HEK293 (cell line): ENCODE data around the gene IDI1.

Source experiments
- CTCF ChIA-PET: fragments of 350-600 bp; formaldehyde crosslinking; extraction: SDS; loops from one replicate; lab custom pipeline; 2021; ENCODE audit warnings: antibody characterized with exemption; lab: Yijun Ruan, JAX
- POLR2A ChIA-PET: fragments of 300-600 bp; formaldehyde crosslinking; extraction: SDS; loops from one replicate; lab custom pipeline; 2020; ENCODE audit warnings: antibody characterized with exemption, inconsistent platforms; lab: Yijun Ruan, JAX
- H3K27ac ChIP-seq: fragments of 200-500 bp; sonication (Bioruptor generic); 2 replicates; pipeline ENCODE4 v1.5.1; 2014; ENCODE audit warnings: low read depth, low read length, control low read depth, inconsistent platforms; ENCODE audit errors: extremely low read depth
- H3K36me3 ChIP-seq, 2 experiments: fragments of 200-500 bp in 1 of 2; sonication (Bioruptor generic) in 1 of 2; 1 replicate in 1 of 2; 2 replicates in 1 of 2; pipeline ENCODE4 v1.5.1; 2014 to 2017; ENCODE audit warnings: inconsistent platforms in 2 of 2, low read length in 2 of 2; ENCODE audit not compliant: control insufficient read depth in 2 of 2, insufficient read depth in 1 of 2
- H3K4me1 ChIP-seq: fragments of 200-500 bp; sonication (Bioruptor generic); 2 replicates; pipeline ENCODE4 v1.5.1; 2014; ENCODE audit warnings: mild to moderate bottlenecking, low read length, inconsistent platforms; ENCODE audit not compliant: control insufficient read depth, insufficient read depth
- H3K4me3 ChIP-seq: 2 replicates; pipeline ENCODE4 v1.5.1; 2011; ENCODE audit warnings: low read depth, mild to moderate bottlenecking, control low read depth, low read length, moderate library complexity
- H3K9me3 ChIP-seq: fragments of 200-500 bp; sonication (Bioruptor generic); 2 replicates; pipeline ENCODE4 v1.5.1; 2014; ENCODE audit warnings: low read depth, low read length, inconsistent platforms; ENCODE audit not compliant: control insufficient read depth, insufficient read depth
- GLIS1 ChIP-seq: fragments of 450-650 bp; formaldehyde crosslinking; IDR thresholded peaks from 2 replicates; pipeline ENCODE4 v1.5.1; 2016; ENCODE audit warnings: missing biosample characterization, missing genetic modification characterization
- GLIS2 ChIP-seq: fragments of 450-650 bp; formaldehyde crosslinking; IDR thresholded peaks from 2 replicates; pipeline ENCODE4 v1.5.1; 2016; ENCODE audit warnings: missing biosample characterization, missing genetic modification characterization
- INSM2 ChIP-seq: fragments of 450-650 bp; formaldehyde crosslinking; IDR thresholded peaks from 2 replicates; pipeline ENCODE4 v1.5.1; 2016; ENCODE audit warnings: missing biosample characterization, missing genetic modification characterization
- KLF10 ChIP-seq: fragments of 450-650 bp; IDR thresholded peaks from 2 replicates; pipeline ENCODE4 v1.5.1; 2018; ENCODE audit warnings: missing biosample characterization, mild to moderate bottlenecking, missing genetic modification characterization
- KLF16 ChIP-seq: fragments of 450-650 bp; formaldehyde crosslinking; IDR thresholded peaks from 2 replicates; pipeline ENCODE4 v1.5.1; 2017; ENCODE audit warnings: missing biosample characterization, missing genetic modification characterization
- OSR2 ChIP-seq: fragments of 450-650 bp; formaldehyde crosslinking; IDR thresholded peaks from 2 replicates; pipeline ENCODE4 v1.5.1; 2016; ENCODE audit warnings: missing biosample characterization, missing genetic modification characterization
- SP2 ChIP-seq: fragments of 450-650 bp; formaldehyde crosslinking; IDR thresholded peaks from 2 replicates; pipeline ENCODE4 v1.5.1; 2016; ENCODE audit warnings: missing biosample characterization, missing genetic modification characterization
- ZBTB11 ChIP-seq: fragments of 450-650 bp; formaldehyde crosslinking; conservative IDR thresholded peaks from 2 replicates; pipeline ENCODE4 v1.5.1; 2016; ENCODE audit warnings: low read depth, missing biosample characterization, missing genetic modification characterization
- ZBTB17 ChIP-seq: fragments of 450-650 bp; formaldehyde crosslinking; IDR thresholded peaks from 2 replicates; pipeline ENCODE4 v1.5.1; 2016; ENCODE audit warnings: missing biosample characterization, missing genetic modification characterization
- ZBTB21 ChIP-seq: fragments of 450-650 bp; formaldehyde crosslinking; IDR thresholded peaks from 2 replicates; pipeline ENCODE4 v1.5.1; 2017; ENCODE audit warnings: missing biosample characterization, missing genetic modification characterization
- ZBTB7A ChIP-seq: fragments of 450-650 bp; formaldehyde crosslinking; IDR thresholded peaks from 2 replicates; pipeline ENCODE4 v1.5.1; 2016; ENCODE audit warnings: low read depth, missing biosample characterization, missing genetic modification characterization
- ZBTB8A ChIP-seq: fragments of 450-650 bp; formaldehyde crosslinking; IDR thresholded peaks from 2 replicates; pipeline ENCODE4 v1.5.1; 2016; ENCODE audit warnings: missing biosample characterization, missing genetic modification characterization
- ZNF169 ChIP-seq: fragments of 450-650 bp; formaldehyde crosslinking; IDR thresholded peaks from 2 replicates; pipeline ENCODE4 v1.5.1; 2016; ENCODE audit warnings: missing biosample characterization, missing genetic modification characterization
- ZNF2 ChIP-seq: fragments of 450-650 bp; formaldehyde crosslinking; IDR thresholded peaks from 2 replicates; pipeline ENCODE4 v1.5.1; 2016; ENCODE audit warnings: missing biosample characterization, missing genetic modification characterization
- ZNF24 ChIP-seq: fragments of 450-650 bp; formaldehyde crosslinking; IDR thresholded peaks from 2 replicates; pipeline ENCODE4 v1.5.1; 2016; ENCODE audit warnings: missing biosample characterization, missing genetic modification characterization
- ZNF266 ChIP-seq: fragments of 450-650 bp; formaldehyde crosslinking; IDR thresholded peaks from 2 replicates; pipeline ENCODE4 v1.5.1; 2016; ENCODE audit warnings: missing biosample characterization, missing genetic modification characterization, low read depth
- ZNF324 ChIP-seq: fragments of 450-650 bp; formaldehyde crosslinking; IDR thresholded peaks from 2 replicates; pipeline ENCODE4 v1.5.1; 2016; ENCODE audit warnings: missing biosample characterization, missing genetic modification characterization
- ZNF391 ChIP-seq: fragments of 450-650 bp; formaldehyde crosslinking; IDR thresholded peaks from 2 replicates; pipeline ENCODE4 v1.5.1; 2016; ENCODE audit warnings: low read depth, missing biosample characterization, missing genetic modification characterization, borderline replicate concordance
- ZNF558 ChIP-seq: fragments of 450-650 bp; formaldehyde crosslinking; IDR thresholded peaks from 2 replicates; pipeline ENCODE4 v1.5.1; 2016; ENCODE audit warnings: missing biosample characterization, missing genetic modification characterization
- ZNF561 ChIP-seq: fragments of 450-650 bp; IDR thresholded peaks from 2 replicates; pipeline ENCODE4 v1.5.1; 2018; ENCODE audit warnings: missing biosample characterization, missing genetic modification characterization, borderline replicate concordance
- ZNF610 ChIP-seq: fragments of 450-650 bp; formaldehyde crosslinking; IDR thresholded peaks from 2 replicates; pipeline ENCODE4 v1.5.1; 2016; ENCODE audit warnings: missing biosample characterization, missing genetic modification characterization, borderline replicate concordance
- ZSCAN30 ChIP-seq: fragments of 450-650 bp; IDR thresholded peaks from 2 replicates; pipeline ENCODE4 v1.5.1; 2018; ENCODE audit warnings: missing biosample characterization, mild to moderate bottlenecking, missing genetic modification characterization, moderate library complexity
- TF ChIP-seq, protein P1 (sequence below): fragments of 450-650 bp; IDR thresholded peaks from 2 replicates; pipeline ENCODE4 v1.5.1; 2018; ENCODE audit warnings: missing biosample characterization, mild to moderate bottlenecking, missing genetic modification characterization
- TF ChIP-seq, protein P2 (sequence below): fragments of 450-650 bp; formaldehyde crosslinking; IDR thresholded peaks from 2 replicates; pipeline ENCODE4 v1.5.1; 2016; ENCODE audit warnings: missing biosample characterization, missing genetic modification characterization, low read depth
- TF ChIP-seq, protein P3 (sequence below): fragments of 450-650 bp; formaldehyde crosslinking; IDR thresholded peaks from 2 replicates; pipeline ENCODE4 v1.5.1; 2016; ENCODE audit warnings: missing biosample characterization, missing genetic modification characterization

IDI1 gene

GRCh38 chr10:1056326-1057105, 7.6 kb upstream of the IDI1 start, which contains the start of gene WDR37 (continued):
- no peak for TF ChIP-seq ZNF266 (tag by site-specific recombination)
- TF ChIP-seq GLIS2 (tag by site-specific recombination) = peak; percentile 99
- TF ChIP-seq ZBTB7A = peak; percentile 96
- TF ChIP-seq KLF10 (tag by site-specific recombination) = peak; percentile 86
- peak; percentile 63; the same call in 1 of the 2 replicates for TF ChIP-seq ZNF2 (tag by site-specific recombination)
- peak; percentile 93; the same call in 1 of the 2 replicates for TF ChIP-seq ZNF561 (tag by site-specific recombination)
- TF ChIP-seq ZNF610 = 0 out of 2 replicates have a peak, but pooled peaks have one; percentile 58
- TF ChIP-seq, protein P1, sequence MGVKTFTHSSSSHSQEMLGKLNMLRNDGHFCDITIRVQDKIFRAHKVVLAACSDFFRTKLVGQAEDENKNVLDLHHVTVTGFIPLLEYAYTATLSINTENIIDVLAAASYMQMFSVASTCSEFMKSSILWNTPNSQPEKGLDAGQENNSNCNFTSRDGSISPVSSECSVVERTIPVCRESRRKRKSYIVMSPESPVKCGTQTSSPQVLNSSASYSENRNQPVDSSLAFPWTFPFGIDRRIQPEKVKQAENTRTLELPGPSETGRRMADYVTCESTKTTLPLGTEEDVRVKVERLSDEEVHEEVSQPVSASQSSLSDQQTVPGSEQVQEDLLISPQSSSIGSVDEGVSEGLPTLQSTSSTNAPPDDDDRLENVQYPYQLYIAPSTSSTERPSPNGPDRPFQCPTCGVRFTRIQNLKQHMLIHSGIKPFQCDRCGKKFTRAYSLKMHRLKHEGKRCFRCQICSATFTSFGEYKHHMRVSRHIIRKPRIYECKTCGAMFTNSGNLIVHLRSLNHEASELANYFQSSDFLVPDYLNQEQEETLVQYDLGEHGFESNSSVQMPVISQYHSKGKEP = peak; percentile 98
- TF ChIP-seq ZNF391 = peak; percentile 85
- TF ChIP-seq GLIS1 (tag by site-specific recombination) = peak; percentile 69
- TF ChIP-seq ZNF169 (tag by site-specific recombination) = no peak

DNA sequence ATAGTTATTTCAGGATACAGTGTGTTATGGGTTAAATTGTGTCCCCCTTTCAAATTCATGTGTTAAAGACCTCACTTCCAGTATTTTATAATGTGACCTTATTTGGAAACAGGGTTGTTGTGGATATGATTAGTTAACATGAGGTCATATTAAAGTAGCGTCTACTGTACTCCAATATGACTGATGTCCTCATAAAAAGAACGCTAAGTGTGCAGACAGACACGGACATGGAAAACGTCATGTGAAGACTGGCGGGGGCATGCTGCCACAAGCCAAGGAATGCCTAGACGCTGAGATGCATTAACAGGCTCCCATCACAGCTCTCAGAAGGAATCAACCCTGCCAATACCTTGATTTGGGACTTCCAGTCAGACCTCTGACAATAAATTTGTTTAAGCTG, 5.8 kb upstream of the IDI1 start:
- Histone ChIP-seq H3K27ac (no peak overlapping the region), H3K36me3 (peaks cover 0 to 45% of the 10 kb centered on the region in 2 experiments), H3K4me3 (peak overlapping the region; percentile 18), H3K4me1 (peaks cover 9% of the 10 kb centered on the region), H3K9me3 (no peaks in the 10 kb centered on the region)
- ChIA-PET CTCF (no interaction called here), POLR2A (no interaction called here)
- 0 out of 2 replicates have a peak, but pooled peaks have one; percentile 10 for TF ChIP-seq GLIS1 (tag by site-specific recombination)
- TF ChIP-seq ZNF558 (tag by site-specific recombination) = peak; percentile 32; the same call in 1 of the 2 replicates
- no peak for TF ChIP-seq ZSCAN30 (tag by site-specific recombination)
- TF ChIP-seq, protein P1 = peak; percentile 59; the same call in 1 of the 2 replicates
- TF ChIP-seq, protein P2, sequence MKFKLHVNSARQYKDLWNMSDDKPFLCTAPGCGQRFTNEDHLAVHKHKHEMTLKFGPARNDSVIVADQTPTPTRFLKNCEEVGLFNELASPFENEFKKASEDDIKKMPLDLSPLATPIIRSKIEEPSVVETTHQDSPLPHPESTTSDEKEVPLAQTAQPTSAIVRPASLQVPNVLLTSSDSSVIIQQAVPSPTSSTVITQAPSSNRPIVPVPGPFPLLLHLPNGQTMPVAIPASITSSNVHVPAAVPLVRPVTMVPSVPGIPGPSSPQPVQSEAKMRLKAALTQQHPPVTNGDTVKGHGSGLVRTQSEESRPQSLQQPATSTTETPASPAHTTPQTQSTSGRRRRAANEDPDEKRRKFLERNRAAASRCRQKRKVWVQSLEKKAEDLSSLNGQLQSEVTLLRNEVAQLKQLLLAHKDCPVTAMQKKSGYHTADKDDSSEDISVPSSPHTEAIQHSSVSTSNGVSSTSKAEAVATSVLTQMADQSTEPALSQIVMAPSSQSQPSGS (tag by site-specific recombination) = peak; percentile 98
- TF ChIP-seq ZBTB8A (tag by site-specific recombination) = 0 out of 2 replicates have a peak, but pooled peaks have one; percentile 25
- TF ChIP-seq OSR2 (tag by site-specific recombination) = peak; percentile 91
- TF ChIP-seq INSM2 (tag by site-specific recombination) = peak; percentile 80
- TF ChIP-seq SP2 (tag by site-specific recombination) = 0 out of 2 replicates have a peak, but pooled peaks have one; percentile 29
- 0 out of 2 replicates have a peak, but pooled peaks have one; percentile 10 for TF ChIP-seq ZBTB11 (tag by site-specific recombination)
- TF ChIP-seq ZNF24 = peak; percentile 65
- TF ChIP-seq, protein P3, sequence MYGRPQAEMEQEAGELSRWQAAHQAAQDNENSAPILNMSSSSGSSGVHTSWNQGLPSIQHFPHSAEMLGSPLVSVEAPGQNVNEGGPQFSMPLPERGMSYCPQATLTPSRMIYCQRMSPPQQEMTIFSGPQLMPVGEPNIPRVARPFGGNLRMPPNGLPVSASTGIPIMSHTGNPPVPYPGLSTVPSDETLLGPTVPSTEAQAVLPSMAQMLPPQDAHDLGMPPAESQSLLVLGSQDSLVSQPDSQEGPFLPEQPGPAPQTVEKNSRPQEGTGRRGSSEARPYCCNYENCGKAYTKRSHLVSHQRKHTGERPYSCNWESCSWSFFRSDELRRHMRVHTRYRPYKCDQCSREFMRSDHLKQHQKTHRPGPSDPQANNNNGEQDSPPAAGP = peak; percentile 31; the same call in 1 of the 2 replicates
- 0 out of 2 replicates have a peak, but pooled peaks have one; percentile 30 for TF ChIP-seq KLF16 (tag by site-specific recombination)
- TF ChIP-seq ZNF324 (tag by site-specific recombination) = peak; percentile 56
- TF ChIP-seq ZBTB21 = peak; percentile 94
- TF ChIP-seq ZBTB17 (tag by site-specific recombination) = peak; percentile 82
